ENCODE measurements around the gene PSME1.

Gene PSME1

GRCh38 chr14:24184104-24184970, 48.3 kb downstream of the PSME1 start:
- TF ChIP-seq FOXM1 (IDR thresholded peaks at IDR 0.05; ENCODE audit: borderline replicate concordance, low read depth) (no peak), CREB1 (IDR thresholded peaks at IDR 0.05; ENCODE audit: low read depth) (no peak), USF1 (IDR thresholded peaks at IDR 0.05) (no peak), EP300 (IDR thresholded peaks at IDR 0.05; ENCODE audit: borderline replicate concordance) (no peak), RAD21 (IDR thresholded peaks at IDR 0.05; ENCODE audit: low read depth) (no peak), NFIC (IDR thresholded peaks at IDR 0.05) (no peak), EGR1 (IDR thresholded peaks at IDR 0.05) (no peak), TCF12 (IDR thresholded peaks at IDR 0.05; ENCODE audit: low read depth) (no peak), YY1 (IDR thresholded peaks at IDR 0.05; ENCODE audit: low read depth) (no peak), TAF1 (IDR thresholded peaks at IDR 0.05; ENCODE audit: low read depth) (no peak), ZBTB7A (IDR thresholded peaks at IDR 0.05; ENCODE audit: low read depth) (no peak), CEBPB (IDR thresholded peaks at IDR 0.05) (no peak), MAX (IDR thresholded peaks at IDR 0.05) (no peak), TEAD4 (IDR thresholded peaks at IDR 0.05) (no peak), REST (IDR thresholded peaks at IDR 0.05; ENCODE audit: low read depth) (no peak)

GRCh38 chr14:24185026-24185425, 49.0 kb downstream of the PSME1 start:
- TF ChIP-seq EP300 (IDR thresholded peaks at IDR 0.05; ENCODE audit: borderline replicate concordance) (no peak), TCF12 (IDR thresholded peaks at IDR 0.05; ENCODE audit: low read depth) (no peak), ZBTB7A (IDR thresholded peaks at IDR 0.05; ENCODE audit: low read depth) (no peak), RAD21 (IDR thresholded peaks at IDR 0.05; ENCODE audit: low read depth) (no peak), TAF1 (IDR thresholded peaks at IDR 0.05; ENCODE audit: low read depth) (no peak), EGR1 (IDR thresholded peaks at IDR 0.05) (no peak)

GRCh38 chr14:24185741-24186140, 49.7 kb downstream of the PSME1 start:
- TF ChIP-seq RAD21 (IDR thresholded peaks at IDR 0.05; ENCODE audit: low read depth) (no peak), MAX (IDR thresholded peaks at IDR 0.05) (no peak), REST (IDR thresholded peaks at IDR 0.05; ENCODE audit: low read depth) (no peak), TAF1 (IDR thresholded peaks at IDR 0.05; ENCODE audit: low read depth) (no peak), ZBTB7A (IDR thresholded peaks at IDR 0.05; ENCODE audit: low read depth) (no peak), USF1 (IDR thresholded peaks at IDR 0.05) (no peak), NFIC (IDR thresholded peaks at IDR 0.05) (no peak), CEBPB (IDR thresholded peaks at IDR 0.05) (no peak), TEAD4 (IDR thresholded peaks at IDR 0.05) (no peak), TCF12 (IDR thresholded peaks at IDR 0.05; ENCODE audit: low read depth) (no peak), EP300 (IDR thresholded peaks at IDR 0.05; ENCODE audit: borderline replicate concordance) (no peak), YY1 (IDR thresholded peaks at IDR 0.05; ENCODE audit: low read depth) (no peak), EGR1 (IDR thresholded peaks at IDR 0.05) (no peak), CREB1 (IDR thresholded peaks at IDR 0.05; ENCODE audit: low read depth) (no peak), FOXM1 (IDR thresholded peaks at IDR 0.05; ENCODE audit: borderline replicate concordance, low read depth) (no peak)

- no peak for TF ChIP-seq FOXM1 (IDR thresholded peaks at IDR 0.05; ENCODE audit: borderline replicate concordance, low read depth)
- no peak for TF ChIP-seq YY1 (IDR thresholded peaks at IDR 0.05; ENCODE audit: low read depth)
- no peak for TF ChIP-seq USF1 (IDR thresholded peaks at IDR 0.05)
- no peak for TF ChIP-seq MAX (IDR thresholded peaks at IDR 0.05)
- no peak for TF ChIP-seq TAF1 (IDR thresholded peaks at IDR 0.05; ENCODE audit: low read depth)
- TF ChIP-seq ZBTB7A (IDR thresholded peaks at IDR 0.05; ENCODE audit: low read depth) = no peak
- no peak for TF ChIP-seq TCF12 (IDR thresholded peaks at IDR 0.05; ENCODE audit: low read depth)
- TF ChIP-seq EP300 (IDR thresholded peaks at IDR 0.05; ENCODE audit: borderline replicate concordance) = no peak
- TF ChIP-seq REST (IDR thresholded peaks at IDR 0.05; ENCODE audit: low read depth) = no peak
- no peak for TF ChIP-seq NFIC (IDR thresholded peaks at IDR 0.05)
- no peak for TF ChIP-seq RAD21 (IDR thresholded peaks at IDR 0.05; ENCODE audit: low read depth)
- no peak for TF ChIP-seq EGR1 (IDR thresholded peaks at IDR 0.05)
- TF ChIP-seq TEAD4 (IDR thresholded peaks at IDR 0.05) = no peak
- no peak for TF ChIP-seq CREB1 (IDR thresholded peaks at IDR 0.05; ENCODE audit: low read depth)
- TF ChIP-seq CEBPB (IDR thresholded peaks at IDR 0.05) = no peak
Measured at GRCh38 chr14:24186831-24187538, 51.0 kb downstream of the PSME1 start.

All from Ishikawa (cell line).